ENCODE data around the gene SH3RF3. TPM values are rescaled to one million over a fixed set of nuclear protein-coding genes. Genes with fewer than 3 reads are reported as not detected.

The SH3RF3 gene
- total RNA-seq, 3 donors from 2014 or later (not counting 1 experiment from before 2014, with no cell fraction given) = 0.23 to 0.61 (median 0.34) TPM

GRCh38 chr2:109205447-109205846 lies 76.4 kb downstream of the SH3RF3 start:
- no peak overlapping the region for H3K4me3 ChIP-seq (ENCODE audit: low read length)
- H3K27me3 ChIP-seq (ENCODE audit: control insufficient read depth, insufficient read depth, low read length) = no peaks in the 10 kb centered on the region
- Mint-ChIP-seq H3K9me3 (no peaks in the 10 kb centered on the region), H3K4me1 (peaks cover 34 to 35% of the 10 kb centered on the region in 2 donors), H3K27ac (peak overlapping the region in 1 of 2 donors; percentile 27), H3K36me3 (no peaks in the 10 kb centered on the region), H3K27me3 (ENCODE audit: low read depth in 2 of 2) (peaks cover 14 to 27% of the 10 kb centered on the region in 2 donors), H3K4me3 (peak overlapping the region; percentile 13)
- WGBS (ENCODE audit: insufficient coverage) = 51% methylated on average over 6 of the region's 6 CpGs
- H3K4me1 ChIP-seq (ENCODE audit: control insufficient read depth, insufficient read depth, low read length) = peaks cover 6% of the 10 kb centered on the region
- intact Hi-C loops (cut with micrococcal nuclease) = no loop called here
- H3K27ac ChIP-seq (ENCODE audit: low read length) = no peak overlapping the region
- peak in 2 of 3 donors; percentile 59 to 82 for ATAC-seq
- H3K36me3 ChIP-seq (ENCODE audit: control insufficient read depth, insufficient read depth, low read length) = no peaks in the 10 kb centered on the region
- DNase-seq = no peak
- no peak for TF ChIP-seq CTCF (IDR thresholded peaks at IDR 0.05)
- no peaks in the 10 kb centered on the region for H3K9me3 ChIP-seq (ENCODE audit: control insufficient read depth, insufficient read depth, low read length)

GRCh38 chr2:109206569-109207146 lies 77.7 kb downstream of the SH3RF3 start:
- no peaks in the 10 kb centered on the region for H3K36me3 Mint-ChIP-seq
- peaks cover 14 to 34% of the 10 kb centered on the region in 2 donors for H3K27me3 Mint-ChIP-seq (ENCODE audit: low read depth in 2 of 2)
- no peak overlapping the region for H3K4me3 Mint-ChIP-seq
- H3K36me3 ChIP-seq (ENCODE audit: control insufficient read depth, insufficient read depth, low read length) = no peaks in the 10 kb centered on the region
- no peaks in the 10 kb centered on the region for H3K27me3 ChIP-seq (ENCODE audit: control insufficient read depth, insufficient read depth, low read length)
- no peaks in the 10 kb centered on the region for H3K9me3 Mint-ChIP-seq
- no peaks in the 10 kb centered on the region for H3K9me3 ChIP-seq (ENCODE audit: control insufficient read depth, insufficient read depth, low read length)
- no peak overlapping the region for H3K4me3 ChIP-seq (ENCODE audit: low read length)
- intact Hi-C loops (cut with micrococcal nuclease) = no loop called here
- ATAC-seq (peak in 1 of 3 donors; percentile 34), DNase-seq (no peak)
- peaks cover 45% of the 10 kb centered on the region in 2 donors for H3K4me1 Mint-ChIP-seq
- no peak overlapping the region for H3K27ac ChIP-seq (ENCODE audit: low read length)
- peak overlapping the region in 1 of 2 donors; percentile 8 for H3K27ac Mint-ChIP-seq
- 89% methylated on average over 2 of the region's 2 CpGs for WGBS (ENCODE audit: insufficient coverage)
- no peak for TF ChIP-seq CTCF (IDR thresholded peaks at IDR 0.05)
- peaks cover 13% of the 10 kb centered on the region for H3K4me1 ChIP-seq (ENCODE audit: control insufficient read depth, insufficient read depth, low read length)

GRCh38 chr2:109207176-109207575 lies 78.2 kb downstream of the SH3RF3 start:
- DNase-seq (no peak), ATAC-seq (no peak)
- Histone ChIP-seq H3K27ac (ENCODE audit: low read length) (no peak overlapping the region), H3K4me3 (ENCODE audit: low read length) (no peak overlapping the region), H3K36me3 (ENCODE audit: control insufficient read depth, insufficient read depth, low read length) (no peaks in the 10 kb centered on the region), H3K9me3 (ENCODE audit: control insufficient read depth, insufficient read depth, low read length) (no peaks in the 10 kb centered on the region), H3K27me3 (ENCODE audit: control insufficient read depth, insufficient read depth, low read length) (no peaks in the 10 kb centered on the region), H3K4me1 (ENCODE audit: control insufficient read depth, insufficient read depth, low read length) (peaks cover 13% of the 10 kb centered on the region)
- H3K9me3 Mint-ChIP-seq = no peaks in the 10 kb centered on the region
- H3K4me3 Mint-ChIP-seq = no peak overlapping the region
- 42% methylated on average over 1 of the region's 1 CpG for WGBS (ENCODE audit: insufficient coverage)
- no peaks in the 10 kb centered on the region for H3K36me3 Mint-ChIP-seq
- peaks cover 48 to 50% of the 10 kb centered on the region in 2 donors for H3K4me1 Mint-ChIP-seq
- intact Hi-C loops (cut with micrococcal nuclease) = no loop called here
- H3K27ac Mint-ChIP-seq = peak overlapping the region in 1 of 2 donors; percentile 8
- peaks cover 14 to 38% of the 10 kb centered on the region in 2 donors for H3K27me3 Mint-ChIP-seq (ENCODE audit: low read depth in 2 of 2)
- TF ChIP-seq CTCF (IDR thresholded peaks at IDR 0.05) = no peak
